ENCODE measurements around the gene ATP9B. TPM values are rescaled to one million over a fixed set of nuclear protein-coding genes. Genes with fewer than 3 reads are reported as not detected.
A peak's percentile ranks its signal among the peaks of the same experiment; 100 is the strongest.

Gene ATP9B
- total and polyA plus RNA-seq, 10 of the 15 experiments (the other 5 are each of a cell fraction or from before 2014, with no cell fraction given) = 0.74 to 20.7 (median 12.9) TPM

DNA sequence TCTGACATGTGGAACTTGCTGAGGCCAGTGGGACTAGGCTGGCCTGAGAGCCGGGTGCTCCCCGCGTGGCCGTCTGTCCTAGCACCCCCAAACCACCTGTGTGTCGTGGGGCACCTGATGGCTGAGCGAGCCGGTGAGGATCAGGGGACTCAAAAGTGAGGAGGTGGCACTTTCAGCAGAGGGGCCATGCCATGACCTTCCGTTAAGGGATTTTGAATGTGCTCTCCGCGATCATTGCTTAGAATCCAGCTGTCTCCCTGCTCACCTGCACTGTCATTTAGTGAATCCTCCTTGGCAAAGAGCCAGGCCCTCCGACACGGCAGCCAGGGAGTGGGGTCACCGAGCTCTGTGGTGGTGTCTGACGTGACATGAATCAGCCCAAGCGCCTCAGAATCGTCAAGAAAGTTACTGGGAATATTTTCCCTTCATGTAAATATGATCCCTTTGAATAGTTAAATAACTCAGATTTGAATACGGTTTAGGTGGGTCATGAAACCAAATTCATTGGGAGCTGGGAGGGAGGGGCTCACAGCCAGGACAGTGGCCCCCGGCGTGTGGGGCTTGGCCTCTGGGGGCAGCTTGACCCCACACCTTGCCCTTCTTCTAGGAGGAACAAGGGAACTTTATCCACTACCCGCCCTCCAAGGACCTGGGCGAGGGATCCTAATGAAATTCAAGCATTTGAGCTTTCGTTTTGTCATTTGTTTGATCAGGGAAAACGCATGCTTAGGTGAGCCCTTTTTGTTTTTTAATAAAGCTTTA lies 336.0 kb downstream of the ATP9B start:
- ChIA-PET CTCF (interaction anchor here (0.7 to 2.2 kb wide), 8 partner anchors 12 to 238 kb away, joined by 3 to 10 read pairs (median 4); no protein-coding TSS in a partner anchor), RAD21 (ENCODE audit: unreplicated experiment) (interaction anchor here (0.8 to 5.1 kb wide), 9 partner anchors 9 to 118 kb away, joined by 3 to 36 read pairs (median 8); partner anchors contain the start of gene NFATC1), POLR2A (interaction anchor here (0.6 to 2.7 kb wide), 6 partner anchors 9 to 346 kb away, joined by 3 to 15 read pairs (median 5); no protein-coding TSS in a partner anchor), SMC1A (ENCODE audit: uncharacterized antibody, unreplicated experiment) (interaction anchor here (1.1 to 3.9 kb wide), 8 partner anchors 8 to 220 kb away, joined by 4 to 16 read pairs (median 14); no protein-coding TSS in a partner anchor)
- DNase-seq (ENCODE audit: low read depth, low spot score) = no peak
- Histone ChIP-seq H4K20me1 (ENCODE audit: control insufficient read depth, insufficient read depth) (no peaks in the 10 kb centered on the region), H3K9ac (ENCODE audit: control insufficient read depth, insufficient read depth, low read length) (peak overlapping the region; percentile 24; the same call in 1 of the 2 replicates), H3K79me2 (ENCODE audit: control insufficient read depth, insufficient read depth, low read length) (no peaks in the 10 kb centered on the region; the same call in none of the 2 replicates), H3K4me3 (peak overlapping the region; percentile 52; the same call in 1 of the 2 replicates), H3K9me3 (replicated peaks; ENCODE audit: control insufficient read depth, insufficient read depth, low read length) (no peaks in the 10 kb centered on the region), H3K27ac (ENCODE audit: control insufficient read depth, insufficient read depth) (peak overlapping the region; percentile 56), H3K4me2 (ENCODE audit: control insufficient read depth, insufficient read depth) (peak overlapping the region; percentile 86), H3K36me3 (ENCODE audit: control insufficient read depth in 2 of 2, insufficient read depth in 2 of 2, low read length in 1 of 2) (no peaks in the 10 kb centered on the region; a peak in 2 of 4 replicates), H2AFZ (ENCODE audit: control insufficient read depth, low read depth, low read length) (no peak overlapping the region; the same call in 1 of the 2 replicates), H3K27me3 (replicated peaks in 1 of 2; ENCODE audit: control insufficient read depth in 2 of 2, insufficient read depth in 2 of 2, low read length in 1 of 2) (no peaks in the 10 kb centered on the region), H3K4me1 (ENCODE audit: control insufficient read depth, insufficient read depth, low read length) (peaks cover 31% of the 10 kb centered on the region)
- ATAC-seq = peak; percentile 22
- intact Hi-C loops (cut with micrococcal nuclease; ENCODE audit: unreplicated experiment) (loop anchor here (2.0 kb wide), 1 partner anchor 30 kb away; no protein-coding TSS in a partner anchor), in situ Hi-C loops (cut with MboI) (loop anchor here (10.0 kb wide), 1 partner anchor 110 kb away; no protein-coding TSS in a partner anchor)
- WGBS (ENCODE audit: insufficient coverage, insufficient replicate concordance, low lambda C conversion rate, missing lambda C conversion rate) = 70% methylated on average over 23 of the region's 23 CpGs
- BruUV-seq (replicated peaks) = TSS peak; percentile 86
- no peak for FAIRE-seq
- TF ChIP-seq RB1 (IDR thresholded peaks at IDR 0.05; ENCODE audit: borderline replicate concordance) (no peak), JUNB (IDR thresholded peaks at IDR 0.05) (peak; percentile 63; the same call in 1 of the 2 replicates), MTA3 (IDR thresholded peaks at IDR 0.05; ENCODE audit: borderline replicate concordance, low read length) (peak; percentile 42; the same call in 1 of the 2 replicates), NR2F1 (conservative IDR thresholded peaks at IDR 0.05) (0 out of 2 replicates have a peak, but pooled peaks have one; percentile 8), EZH2 (IDR thresholded peaks at IDR 0.05; ENCODE audit: borderline replicate concordance, control insufficient read depth, low read depth, low read length) (no peak), ETV6 (conservative IDR thresholded peaks at IDR 0.05 in 1 of 2, IDR thresholded peaks at IDR 0.05 in 1 of 2; ENCODE audit: borderline replicate concordance in 1 of 2, low read depth in 1 of 2) (no peak), CEBPB (IDR thresholded peaks at IDR 0.05; ENCODE audit: borderline replicate concordance in 1 of 2, low read depth in 2 of 2, low read length in 2 of 2) (no peak), CREB1 (IDR thresholded peaks at IDR 0.05; ENCODE audit: low read depth) (peak; percentile 53; the same call in 1 of the 2 replicates), CREM (IDR thresholded peaks at IDR 0.05; ENCODE audit: low read depth) (peak; percentile 41; the same call in 1 of the 2 replicates), TCF3 (IDR thresholded peaks at IDR 0.05; ENCODE audit: borderline replicate concordance, insufficient read depth, low read depth, low read length) (peak; percentile 24; the same call in 1 of the 2 replicates), ZSCAN29 (IDR thresholded peaks at IDR 0.05) (0 out of 2 replicates have a peak, but pooled peaks have one; percentile 49), PML (IDR thresholded peaks at IDR 0.05; ENCODE audit: low read length) (peak; percentile 58), DPF2 (IDR thresholded peaks at IDR 0.05) (0 out of 2 replicates have a peak, but pooled peaks have one; percentile 49), TCF12 (IDR thresholded peaks at IDR 0.05; ENCODE audit: low read depth, low read length) (peak; percentile 51; the same call in 1 of the 2 replicates)
- TF ChIP-seq, protein P1, sequence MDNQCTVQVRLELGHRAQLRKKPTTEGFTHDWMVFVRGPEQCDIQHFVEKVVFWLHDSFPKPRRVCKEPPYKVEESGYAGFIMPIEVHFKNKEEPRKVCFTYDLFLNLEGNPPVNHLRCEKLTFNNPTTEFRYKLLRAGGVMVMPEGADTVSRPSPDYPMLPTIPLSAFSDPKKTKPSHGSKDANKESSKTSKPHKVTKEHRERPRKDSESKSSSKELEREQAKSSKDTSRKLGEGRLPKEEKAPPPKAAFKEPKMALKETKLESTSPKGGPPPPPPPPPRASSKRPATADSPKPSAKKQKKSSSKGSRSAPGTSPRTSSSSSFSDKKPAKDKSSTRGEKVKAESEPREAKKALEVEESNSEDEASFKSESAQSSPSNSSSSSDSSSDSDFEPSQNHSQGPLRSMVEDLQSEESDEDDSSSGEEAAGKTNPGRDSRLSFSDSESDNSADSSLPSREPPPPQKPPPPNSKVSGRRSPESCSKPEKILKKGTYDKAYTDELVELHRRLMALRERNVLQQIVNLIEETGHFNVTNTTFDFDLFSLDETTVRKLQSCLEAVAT (IDR thresholded peaks at IDR 0.05) = peak; percentile 46; the same call in 1 of the 2 replicates
- TF ChIP-seq, protein P2, sequence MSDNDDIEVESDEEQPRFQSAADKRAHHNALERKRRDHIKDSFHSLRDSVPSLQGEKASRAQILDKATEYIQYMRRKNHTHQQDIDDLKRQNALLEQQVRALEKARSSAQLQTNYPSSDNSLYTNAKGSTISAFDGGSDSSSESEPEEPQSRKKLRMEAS (IDR thresholded peaks at IDR 0.05; ENCODE audit: low read depth, low read length) = no peak
- TF ChIP-seq, protein P3, sequence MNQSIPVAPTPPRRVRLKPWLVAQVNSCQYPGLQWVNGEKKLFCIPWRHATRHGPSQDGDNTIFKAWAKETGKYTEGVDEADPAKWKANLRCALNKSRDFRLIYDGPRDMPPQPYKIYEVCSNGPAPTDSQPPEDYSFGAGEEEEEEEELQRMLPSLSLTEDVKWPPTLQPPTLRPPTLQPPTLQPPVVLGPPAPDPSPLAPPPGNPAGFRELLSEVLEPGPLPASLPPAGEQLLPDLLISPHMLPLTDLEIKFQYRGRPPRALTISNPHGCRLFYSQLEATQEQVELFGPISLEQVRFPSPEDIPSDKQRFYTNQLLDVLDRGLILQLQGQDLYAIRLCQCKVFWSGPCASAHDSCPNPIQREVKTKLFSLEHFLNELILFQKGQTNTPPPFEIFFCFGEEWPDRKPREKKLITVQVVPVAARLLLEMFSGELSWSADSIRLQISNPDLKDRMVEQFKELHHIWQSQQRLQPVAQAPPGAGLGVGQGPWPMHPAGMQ (IDR thresholded peaks at IDR 0.05; ENCODE audit: borderline replicate concordance) = no peak
- TF ChIP-seq, protein P4, sequence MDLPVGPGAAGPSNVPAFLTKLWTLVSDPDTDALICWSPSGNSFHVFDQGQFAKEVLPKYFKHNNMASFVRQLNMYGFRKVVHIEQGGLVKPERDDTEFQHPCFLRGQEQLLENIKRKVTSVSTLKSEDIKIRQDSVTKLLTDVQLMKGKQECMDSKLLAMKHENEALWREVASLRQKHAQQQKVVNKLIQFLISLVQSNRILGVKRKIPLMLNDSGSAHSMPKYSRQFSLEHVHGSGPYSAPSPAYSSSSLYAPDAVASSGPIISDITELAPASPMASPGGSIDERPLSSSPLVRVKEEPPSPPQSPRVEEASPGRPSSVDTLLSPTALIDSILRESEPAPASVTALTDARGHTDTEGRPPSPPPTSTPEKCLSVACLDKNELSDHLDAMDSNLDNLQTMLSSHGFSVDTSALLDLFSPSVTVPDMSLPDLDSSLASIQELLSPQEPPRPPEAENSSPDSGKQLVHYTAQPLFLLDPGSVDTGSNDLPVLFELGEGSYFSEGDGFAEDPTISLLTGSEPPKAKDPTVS (IDR thresholded peaks at IDR 0.05; ENCODE audit: low read depth, low read length) = no peak
